Measurements from ENCODE around the gene ZMYND15. TPM values are rescaled to one million over a fixed set of nuclear protein-coding genes. Genes with fewer than 3 reads are reported as not detected.

The ZMYND15 gene
- total RNA-seq, 4 donors from 2014 or later: 0.31 to 1.2 (median 0.67) TPM; not detected in 1

DNA sequence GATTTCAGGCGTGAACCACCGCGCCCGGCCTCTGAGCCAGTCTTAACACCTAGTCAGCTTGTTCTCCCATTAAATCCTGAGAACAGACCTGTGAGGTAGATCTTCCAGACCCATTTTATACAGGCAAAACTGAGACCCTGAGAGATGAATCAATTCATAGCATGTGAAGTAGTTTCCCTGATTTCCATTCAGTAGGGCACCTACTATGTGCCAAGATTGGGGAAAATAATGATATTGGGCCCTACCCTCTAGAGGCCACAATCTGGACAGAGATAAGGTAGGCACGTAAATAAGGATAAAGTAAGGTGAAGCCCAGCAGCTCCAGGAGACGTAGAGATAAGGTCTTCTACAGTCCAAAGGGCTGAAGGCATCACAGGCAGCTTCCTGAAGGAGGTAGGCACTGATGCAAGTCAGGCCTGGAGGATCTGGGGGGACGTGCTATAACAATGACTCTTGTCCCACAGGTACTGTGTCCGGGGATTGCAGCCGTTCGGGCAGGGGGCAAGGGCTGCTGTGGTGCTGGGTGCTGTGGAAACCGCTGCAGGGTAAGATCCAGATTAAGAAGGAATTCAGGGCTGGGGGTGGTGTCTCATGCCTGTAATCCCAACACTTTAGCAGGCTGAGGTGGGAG lies 40.8 kb downstream of the ZMYND15 start:
- no peaks in the 10 kb centered on the region for H3K9me3 ChIP-seq
- no peak overlapping the region for H3K27ac ChIP-seq
- H3K4me3 ChIP-seq: no peak overlapping the region
- 60 to 68% methylated on average over 1 to 9 of the region's 11 CpGs for WGBS, 2 donors (ENCODE audit: low coverage in 1 of 2)
- H3K4me1 ChIP-seq: peaks cover 0 to 7% (median 3%) of the 10 kb centered on the region in 3 donors
- no peak for ATAC-seq
- H3K36me3 ChIP-seq: no peaks in the 10 kb centered on the region
- peaks cover 93% of the 10 kb centered on the region for H3K27me3 ChIP-seq
- TF ChIP-seq EP300 (IDR thresholded peaks at IDR 0.05): no peak
- TF ChIP-seq POLR2AphosphoS5 (IDR thresholded peaks at IDR 0.05): no peak
- TF ChIP-seq, protein P1, sequence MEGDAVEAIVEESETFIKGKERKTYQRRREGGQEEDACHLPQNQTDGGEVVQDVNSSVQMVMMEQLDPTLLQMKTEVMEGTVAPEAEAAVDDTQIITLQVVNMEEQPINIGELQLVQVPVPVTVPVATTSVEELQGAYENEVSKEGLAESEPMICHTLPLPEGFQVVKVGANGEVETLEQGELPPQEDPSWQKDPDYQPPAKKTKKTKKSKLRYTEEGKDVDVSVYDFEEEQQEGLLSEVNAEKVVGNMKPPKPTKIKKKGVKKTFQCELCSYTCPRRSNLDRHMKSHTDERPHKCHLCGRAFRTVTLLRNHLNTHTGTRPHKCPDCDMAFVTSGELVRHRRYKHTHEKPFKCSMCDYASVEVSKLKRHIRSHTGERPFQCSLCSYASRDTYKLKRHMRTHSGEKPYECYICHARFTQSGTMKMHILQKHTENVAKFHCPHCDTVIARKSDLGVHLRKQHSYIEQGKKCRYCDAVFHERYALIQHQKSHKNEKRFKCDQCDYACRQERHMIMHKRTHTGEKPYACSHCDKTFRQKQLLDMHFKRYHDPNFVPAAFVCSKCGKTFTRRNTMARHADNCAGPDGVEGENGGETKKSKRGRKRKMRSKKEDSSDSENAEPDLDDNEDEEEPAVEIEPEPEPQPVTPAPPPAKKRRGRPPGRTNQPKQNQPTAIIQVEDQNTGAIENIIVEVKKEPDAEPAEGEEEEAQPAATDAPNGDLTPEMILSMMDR (IDR thresholded peaks at IDR 0.05): no peak
- TF ChIP-seq POLR2A (IDR thresholded peaks at IDR 0.05): no peak

DNA sequence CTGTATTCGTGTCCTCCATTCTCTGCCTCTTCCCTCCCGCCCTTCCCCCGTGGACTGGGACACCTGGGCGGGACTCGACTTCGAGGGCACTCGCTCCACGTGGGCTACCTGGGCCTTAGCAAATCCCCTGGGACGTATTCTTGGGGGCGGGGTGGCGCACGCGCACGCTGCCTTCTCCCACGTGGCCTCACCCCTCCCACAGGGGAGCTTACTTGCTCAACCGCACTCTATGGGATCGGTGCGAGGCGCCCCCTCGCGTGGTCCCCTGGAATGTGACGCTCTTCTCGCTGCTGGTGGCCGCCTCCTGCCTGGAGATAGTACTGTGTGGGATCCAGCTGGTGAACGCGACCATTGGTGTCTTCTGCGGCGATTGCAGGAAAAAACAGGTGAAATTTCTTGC lies 43.0 kb downstream of the ZMYND15 start:
- Histone ChIP-seq H3K9me3 (no peaks in the 10 kb centered on the region), H3K27ac (no peak overlapping the region), H3K36me3 (no peaks in the 10 kb centered on the region), H3K4me3 (no peak overlapping the region), H3K4me1 (peaks cover 0 to 29% (median 19%) of the 10 kb centered on the region in 3 donors), H3K27me3 (peaks cover 84% of the 10 kb centered on the region)
- TF ChIP-seq, protein P1 (IDR thresholded peaks at IDR 0.05): no peak
- TF ChIP-seq POLR2AphosphoS5 (IDR thresholded peaks at IDR 0.05) (no peak), EP300 (IDR thresholded peaks at IDR 0.05) (no peak), POLR2A (IDR thresholded peaks at IDR 0.05) (no peak)
- no CpG with 5 or more reads among the region's 28 CpGs for WGBS, 2 donors (ENCODE audit: low coverage in 1 of 2)
- ATAC-seq: no peak

DNA sequence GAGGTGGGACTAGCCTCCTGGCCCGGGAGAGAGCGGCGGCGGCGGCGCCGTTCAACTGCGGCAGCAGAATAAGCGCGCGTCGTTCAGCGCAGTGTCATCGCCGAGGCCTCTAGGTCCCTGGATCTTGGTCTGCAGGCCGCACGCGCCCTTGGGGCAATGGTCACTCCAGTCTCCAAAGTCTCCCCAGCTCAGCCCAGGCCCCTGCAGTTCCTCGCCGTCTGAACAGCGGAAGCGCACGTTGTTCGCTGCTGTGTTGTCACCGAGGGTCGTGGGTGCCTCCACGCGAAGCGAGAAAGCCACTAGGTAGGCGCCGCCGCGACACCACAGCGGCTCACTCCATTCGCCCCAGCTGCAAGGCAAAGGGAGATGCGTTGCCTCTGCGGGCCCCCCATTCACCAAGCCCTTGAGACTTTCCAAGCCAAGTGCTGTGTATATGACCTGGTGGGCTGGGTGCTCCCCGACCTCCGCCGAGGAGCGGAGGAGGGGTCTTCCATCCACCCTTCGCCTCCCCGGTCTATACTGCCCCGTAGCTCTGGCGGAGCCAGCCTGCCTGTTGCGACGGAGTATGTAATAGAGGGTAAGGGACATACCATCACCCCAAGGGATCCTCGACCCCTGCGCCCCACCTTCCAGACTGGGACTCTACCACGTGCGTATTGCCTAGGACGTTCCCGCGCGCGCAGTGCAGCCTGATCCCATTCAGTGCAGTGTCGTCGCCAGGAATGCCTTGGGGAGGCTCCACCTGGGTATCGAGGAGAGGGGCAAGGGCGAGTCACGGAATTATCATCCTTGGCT lies 45.9 kb downstream of the ZMYND15 start:
- ATAC-seq: no peak
- TF ChIP-seq EP300 (IDR thresholded peaks at IDR 0.05): no peak
- no peak for TF ChIP-seq POLR2AphosphoS5 (IDR thresholded peaks at IDR 0.05)
- WGBS, 2 donors (ENCODE audit: low coverage in 1 of 2): 13% methylated on average over 15 of the region's 61 CpGs; no CpG with 5 or more reads in 1 of the 2 donors
- Histone ChIP-seq H3K4me3 (peak overlapping the region in 1 of 2 donors; percentile 41), H3K27ac (peak overlapping the region in 2 of 4 donors; percentile 35 to 45), H3K36me3 (no peaks in the 10 kb centered on the region), H3K27me3 (peaks cover 57% of the 10 kb centered on the region), H3K9me3 (no peaks in the 10 kb centered on the region), H3K4me1 (peaks cover 0 to 49% (median 28%) of the 10 kb centered on the region in 3 donors)

DNA sequence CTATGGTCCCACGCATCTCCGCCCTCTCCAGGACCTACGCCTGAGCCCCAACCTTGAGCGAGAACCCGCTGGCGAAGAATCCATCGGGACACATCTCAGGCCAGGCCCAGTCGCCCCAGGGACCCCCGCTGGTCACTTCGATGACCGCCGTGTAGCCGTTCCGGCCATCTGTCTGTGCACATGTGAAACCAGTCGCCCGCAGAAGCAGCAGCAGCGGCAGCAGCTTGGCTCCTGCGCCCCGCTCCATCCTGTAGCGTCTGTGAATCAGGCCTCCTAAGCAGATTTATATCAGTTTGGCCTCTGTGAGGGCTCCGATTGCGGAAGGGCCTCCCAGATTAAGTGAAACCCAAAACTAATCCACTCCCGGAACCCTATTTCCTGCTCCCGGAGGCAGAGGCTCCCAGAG lies 46.5 kb downstream of the ZMYND15 start, which contains the start of gene VMO1:
TSS of gene VMO1 (minus strand) at position 259 of the 406 bp plus-strand sequence. CDS start at position 247, 12 bp downstream.
- ATAC-seq: no peak
- no peaks in the 10 kb centered on the region for H3K36me3 ChIP-seq
- 10% methylated on average over 2 of the region's 24 CpGs; no CpG with 5 or more reads in 1 of the 2 donors for WGBS, 2 donors (ENCODE audit: low coverage in 1 of 2)

DNA sequence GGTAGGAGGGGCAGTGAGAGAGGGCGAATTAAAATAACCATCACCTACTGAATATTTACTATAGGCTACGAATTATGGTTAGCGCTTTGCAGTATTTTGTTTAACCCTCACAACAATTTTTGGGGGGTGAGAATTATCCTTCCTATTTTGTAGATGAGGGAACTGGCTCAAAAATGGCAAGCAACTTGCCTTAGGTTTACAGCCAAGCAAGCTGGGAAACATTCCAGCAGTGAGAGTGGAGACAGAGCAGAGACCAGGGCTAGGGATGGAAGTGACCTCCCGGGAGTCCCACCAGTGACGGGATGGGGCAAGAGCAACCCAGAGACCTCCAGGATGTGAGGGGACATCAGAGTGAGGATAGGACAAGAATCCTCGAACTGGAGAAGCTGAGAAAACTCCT lies 46.9 kb downstream of the ZMYND15 start:
- no peak for ATAC-seq
- H3K9me3 ChIP-seq: no peaks in the 10 kb centered on the region
- peaks cover 0 to 54% (median 28%) of the 10 kb centered on the region in 3 donors for H3K4me1 ChIP-seq
- H3K36me3 ChIP-seq: no peaks in the 10 kb centered on the region
- H3K4me3 ChIP-seq: peak overlapping the region in 1 of 2 donors; percentile 41
- WGBS, 2 donors (ENCODE audit: low coverage in 1 of 2): 15 to 22% methylated on average over 4 to 5 of the region's 6 CpGs
- peak overlapping the region in 2 of 4 donors; percentile 35 to 45 for H3K27ac ChIP-seq
- H3K27me3 ChIP-seq: peaks cover 47% of the 10 kb centered on the region
- TF ChIP-seq EP300 (IDR thresholded peaks at IDR 0.05) (no peak), POLR2A (IDR thresholded peaks at IDR 0.05) (no peak), POLR2AphosphoS5 (IDR thresholded peaks at IDR 0.05) (no peak)
- TF ChIP-seq, protein P1 (IDR thresholded peaks at IDR 0.05): no peak

More for the DNA sequence above, 46.5 kb downstream of the ZMYND15 start, which contains the start of gene VMO1:
- Histone ChIP-seq H3K27ac (peak within 1 kb of the TSS in 3 of 4 donors; percentile 7 to 45 (median 35)), H3K4me3 (peak within 1 kb of the TSS in 1 of 2 donors; percentile 41), H3K4me1 (peaks cover 0 to 54% (median 28%) of the 10 kb centered on the region in 3 donors), H3K27me3 (peaks cover 51% of the 10 kb centered on the region), H3K9me3 (no peaks in the 10 kb centered on the region)
- TF ChIP-seq POLR2A (IDR thresholded peaks at IDR 0.05) (no peak), POLR2AphosphoS5 (IDR thresholded peaks at IDR 0.05) (no peak), EP300 (IDR thresholded peaks at IDR 0.05) (no peak)
- TF ChIP-seq, protein P1 (IDR thresholded peaks at IDR 0.05): no peak
